Natural killer cell (primary cell): ENCODE measurements around the gene BCOR. TPM values are rescaled to one million over a fixed set of nuclear protein-coding genes. Genes with fewer than 3 reads are reported as not detected.

Source experiments
- ATAC-seq, 3 donors: fragments of 150-1000 bp in 2 of 3; fragments of 200-7000 bp in 1 of 3; cut with Tn5 transposase; 1 replicate in 1 of 3; 2 replicates in 2 of 3; pipeline ENCODE4 v1.10.0; 2021; ENCODE audit warnings: mild to moderate bottlenecking in 2 of 3, moderate library complexity in 2 of 3
- DNase-seq, 2 donors: peaks; one replicate each; pipeline versions ENCODE4 v3.0.0 to v3.0.0-alpha.2; 2013 to 2021; ENCODE audit warnings: mixed read lengths in 1 of 2
- H3K27ac ChIP-seq: one replicate; pipeline ENCODE4 v1.5.1; 2013; ENCODE audit warnings: mild to moderate bottlenecking, low read length
- H3K27me3 ChIP-seq: one replicate; pipeline ENCODE4 v1.6.1; 2013; ENCODE audit warnings: low read length; ENCODE audit not compliant: control insufficient read depth, insufficient read depth
- H3K36me3 ChIP-seq: one replicate; pipeline ENCODE4 v1.6.1; 2013; ENCODE audit warnings: low read length; ENCODE audit not compliant: control insufficient read depth, insufficient read depth
- H3K4me1 ChIP-seq: one replicate; pipeline ENCODE4 v1.6.1; 2013; ENCODE audit warnings: low read length; ENCODE audit not compliant: control insufficient read depth, insufficient read depth
- H3K4me3 ChIP-seq: one replicate; pipeline ENCODE4 v1.5.1; 2013; ENCODE audit warnings: low read length
- H3K9me3 ChIP-seq: one replicate; pipeline ENCODE4 v1.6.1; 2013; ENCODE audit warnings: low read length; ENCODE audit not compliant: control insufficient read depth, insufficient read depth
- H3K27ac Mint-ChIP-seq, 2 donors: one replicate each; pipeline ENCODE4 v1.8.0; 2022; ENCODE audit warnings: mild to moderate bottlenecking in 2 of 2, mixed read lengths in 2 of 2, moderate library complexity in 1 of 2
- H3K27me3 Mint-ChIP-seq, 2 donors: one replicate each; pipeline ENCODE4 v1.8.0; 2022; ENCODE audit warnings: low read depth in 2 of 2, mixed read lengths in 2 of 2
- H3K36me3 Mint-ChIP-seq: one replicate; pipeline ENCODE4 v1.8.0; 2022; ENCODE audit warnings: mixed read lengths
- H3K4me1 Mint-ChIP-seq, 2 donors: one replicate each; pipeline ENCODE4 v1.8.0; 2022; ENCODE audit warnings: mixed read lengths in 2 of 2
- H3K4me3 Mint-ChIP-seq: one replicate; pipeline ENCODE4 v1.8.0; 2022; ENCODE audit warnings: mild to moderate bottlenecking, moderate library complexity, mixed read lengths
- H3K9me3 Mint-ChIP-seq, 2 donors: one replicate each; pipeline ENCODE4 v1.8.0; 2022; ENCODE audit warnings: mixed read lengths in 2 of 2
- WGBS: methylation state at CpG from one replicate; pipeline ENCODE4 v1.1.7; 2013; ENCODE audit warnings: missing lambda C conversion rate; ENCODE audit not compliant: insufficient coverage; 5-methylcytosine and 5-hydroxymethylcytosine counted together
- intact Hi-C: fragments of 100-400 bp; cut with micrococcal nuclease; formaldehyde crosslinking; loops from one replicate; pipeline ENCODE4 v1.14.2; 2022
- total RNA-seq, 4 donors: library from RNA; stranded (reverse); fragments of 120-200 nt in 1 of 4; gene quantifications; one replicate each; pipeline versions ENCODE4 v1.2.3 to v1.2.4, GENCODE V29; 2013 to 2022
- TF ChIP-seq, protein P1 (sequence below): fragments of 200-600 bp; IDR thresholded peaks from one replicate; pipeline ENCODE4 v1.8.0; 2022; ENCODE audit warnings: antibody characterized with exemption

The BCOR gene
- total RNA-seq, 3 donors from 2014 or later (not counting 1 experiment from before 2014, with no cell fraction given): 20.0 to 35.2 (median 29.2) TPM

DNA sequence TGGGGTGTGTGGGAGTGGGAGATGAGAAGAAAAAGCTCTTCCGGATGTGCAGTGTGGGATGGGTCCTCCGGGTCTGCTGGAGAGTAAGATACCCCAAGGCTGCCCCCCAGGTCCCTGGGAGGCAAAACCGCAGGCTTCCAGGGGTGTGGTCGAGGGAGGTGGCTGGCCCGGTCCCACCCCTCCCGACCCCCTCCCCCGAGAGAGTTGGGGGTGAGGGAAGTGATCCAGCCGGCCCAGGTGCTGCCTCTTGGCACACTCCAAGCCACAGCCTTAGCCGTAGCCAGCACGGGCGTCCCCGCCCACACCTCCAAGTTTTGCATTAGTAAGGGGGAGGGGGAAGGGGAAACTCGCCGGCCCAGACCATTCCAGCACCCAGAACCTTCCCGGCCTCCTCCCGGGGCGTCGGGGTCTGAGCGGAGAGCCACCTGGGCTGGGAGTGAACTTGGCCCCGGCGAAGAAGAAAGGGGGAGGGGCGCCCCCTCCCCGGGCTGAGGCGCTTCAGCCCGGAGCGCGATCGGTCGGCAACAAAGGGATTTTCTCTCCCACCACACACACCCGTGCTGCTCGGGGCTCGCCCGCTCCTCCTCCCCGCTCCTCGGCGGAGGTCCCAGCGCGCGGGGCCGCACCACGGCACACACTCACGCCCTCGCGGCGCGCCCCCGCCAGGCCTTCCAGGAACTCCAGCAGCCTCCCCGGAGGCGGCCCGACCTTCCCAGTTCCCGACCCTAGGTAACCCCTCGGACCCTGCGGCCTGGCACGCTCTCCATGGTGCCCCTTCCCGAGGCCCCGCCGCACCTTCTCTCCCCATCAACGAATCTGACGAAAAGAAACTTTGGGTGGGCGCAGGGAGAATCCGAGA, 14.4 kb downstream of the BCOR start:
- WGBS: 4% methylated on average over 49 of the region's 61 CpGs
- Histone ChIP-seq H3K9me3 (no peaks in the 10 kb centered on the region), H3K36me3 (no peaks in the 10 kb centered on the region), H3K27me3 (no peaks in the 10 kb centered on the region), H3K4me3 (peak overlapping the region; percentile 25), H3K27ac (no peak overlapping the region), H3K4me1 (peaks cover 45% of the 10 kb centered on the region)
- Mint-ChIP-seq H3K9me3 (no peaks in the 10 kb centered on the region), H3K27ac (peak overlapping the region in 1 of 2 donors; percentile 69), H3K4me1 (peaks cover 19 to 22% of the 10 kb centered on the region in 2 donors), H3K4me3 (peak overlapping the region; percentile 73), H3K36me3 (no peaks in the 10 kb centered on the region), H3K27me3 (peaks cover 4 to 22% of the 10 kb centered on the region in 2 donors)
- ATAC-seq (peak in 2 of 3 donors; percentile 57 to 72), DNase-seq (peak in 1 of 2 donors; percentile 34)
- TF ChIP-seq, protein P1, sequence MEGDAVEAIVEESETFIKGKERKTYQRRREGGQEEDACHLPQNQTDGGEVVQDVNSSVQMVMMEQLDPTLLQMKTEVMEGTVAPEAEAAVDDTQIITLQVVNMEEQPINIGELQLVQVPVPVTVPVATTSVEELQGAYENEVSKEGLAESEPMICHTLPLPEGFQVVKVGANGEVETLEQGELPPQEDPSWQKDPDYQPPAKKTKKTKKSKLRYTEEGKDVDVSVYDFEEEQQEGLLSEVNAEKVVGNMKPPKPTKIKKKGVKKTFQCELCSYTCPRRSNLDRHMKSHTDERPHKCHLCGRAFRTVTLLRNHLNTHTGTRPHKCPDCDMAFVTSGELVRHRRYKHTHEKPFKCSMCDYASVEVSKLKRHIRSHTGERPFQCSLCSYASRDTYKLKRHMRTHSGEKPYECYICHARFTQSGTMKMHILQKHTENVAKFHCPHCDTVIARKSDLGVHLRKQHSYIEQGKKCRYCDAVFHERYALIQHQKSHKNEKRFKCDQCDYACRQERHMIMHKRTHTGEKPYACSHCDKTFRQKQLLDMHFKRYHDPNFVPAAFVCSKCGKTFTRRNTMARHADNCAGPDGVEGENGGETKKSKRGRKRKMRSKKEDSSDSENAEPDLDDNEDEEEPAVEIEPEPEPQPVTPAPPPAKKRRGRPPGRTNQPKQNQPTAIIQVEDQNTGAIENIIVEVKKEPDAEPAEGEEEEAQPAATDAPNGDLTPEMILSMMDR: no peak
- intact Hi-C loops: loop anchor here (10.0 kb wide), 1 partner anchor 269 kb away; no protein-coding TSS in a partner anchor

DNA sequence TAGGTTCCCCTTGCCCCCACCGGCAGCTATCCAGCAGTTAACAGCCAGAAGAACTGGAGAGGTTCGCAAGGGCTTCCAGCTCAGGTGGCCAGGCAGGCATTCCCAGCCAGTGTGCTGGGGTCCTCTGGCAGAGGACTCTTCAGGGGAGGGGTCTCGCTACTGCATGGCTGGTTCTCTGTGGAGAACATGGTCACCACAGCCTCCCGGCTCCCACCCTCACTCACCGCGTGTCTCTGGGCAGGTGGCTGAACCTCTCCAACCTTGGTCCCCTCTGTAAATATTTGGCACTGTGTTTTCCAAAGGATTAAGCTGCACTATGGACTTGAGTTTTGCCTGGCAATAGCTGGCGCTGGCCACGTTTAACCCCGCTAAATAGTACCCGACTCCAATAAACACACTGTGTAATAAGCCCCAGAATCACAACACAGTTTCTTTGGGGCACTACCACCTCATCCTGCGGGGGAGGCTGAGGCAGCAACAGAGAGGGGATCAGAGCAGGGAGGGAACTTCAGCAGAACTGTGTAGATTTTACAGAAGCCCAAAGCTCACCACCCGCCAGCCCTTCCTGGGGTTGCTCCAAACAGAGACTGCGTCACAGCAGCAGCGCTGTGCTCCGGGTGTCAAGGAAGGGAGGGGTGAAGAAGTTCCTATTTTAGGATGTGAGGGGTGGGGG, 15.2 kb downstream of the BCOR start:
- DNase-seq (peak in 1 of 2 donors; percentile 30), ATAC-seq (peak in 1 of 3 donors; percentile 27)
- no peak overlapping the region for H3K4me3 ChIP-seq
- H3K27me3 ChIP-seq: no peaks in the 10 kb centered on the region
- Mint-ChIP-seq H3K27ac (no peak overlapping the region), H3K36me3 (no peaks in the 10 kb centered on the region), H3K4me3 (peak overlapping the region; percentile 31), H3K27me3 (peaks cover 4 to 22% of the 10 kb centered on the region in 2 donors), H3K4me1 (peaks cover 19 to 27% of the 10 kb centered on the region in 2 donors), H3K9me3 (no peaks in the 10 kb centered on the region)
- TF ChIP-seq, protein P1: no peak
- peaks cover 43% of the 10 kb centered on the region for H3K4me1 ChIP-seq
- intact Hi-C loops: loop anchor here (10.0 kb wide), 1 partner anchor 268 kb away; no protein-coding TSS in a partner anchor
- 74% methylated on average over 14 of the region's 15 CpGs for whole genome bisulfite sequencing
- H3K9me3 ChIP-seq: no peaks in the 10 kb centered on the region
- H3K27ac ChIP-seq: no peak overlapping the region
- no peaks in the 10 kb centered on the region for H3K36me3 ChIP-seq

DNA sequence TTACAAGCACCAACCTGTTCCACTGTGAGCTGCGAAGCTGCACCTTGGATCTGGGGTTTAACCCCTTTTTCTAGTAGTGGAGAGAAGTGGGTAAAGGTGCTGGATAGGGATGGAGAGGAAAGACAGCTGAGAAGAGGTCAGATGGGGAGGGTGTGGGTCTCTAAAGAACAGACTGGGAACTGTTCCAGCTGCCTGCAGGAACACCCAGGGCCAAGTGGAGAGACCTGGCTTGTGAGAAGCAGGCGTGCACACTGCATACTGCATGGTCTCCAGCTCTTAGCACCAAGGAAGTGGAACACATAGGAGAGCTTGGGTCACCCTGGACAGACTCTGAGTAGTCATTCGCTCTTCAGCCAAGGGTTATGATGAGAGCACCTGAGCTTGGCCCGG, 16.1 kb downstream of the BCOR start:
- DNase-seq: no peak
- no peak for ATAC-seq
- Histone ChIP-seq H3K4me1 (peaks cover 40% of the 10 kb centered on the region), H3K27me3 (no peaks in the 10 kb centered on the region), H3K27ac (no peak overlapping the region), H3K36me3 (no peaks in the 10 kb centered on the region), H3K4me3 (no peak overlapping the region), H3K9me3 (no peaks in the 10 kb centered on the region)
- Mint-ChIP-seq H3K4me3 (no peak overlapping the region), H3K27ac (no peak overlapping the region), H3K4me1 (peaks cover 19% of the 10 kb centered on the region in 2 donors), H3K36me3 (no peaks in the 10 kb centered on the region), H3K9me3 (no peaks in the 10 kb centered on the region), H3K27me3 (peaks cover 4 to 13% of the 10 kb centered on the region in 2 donors)
- 98% methylated on average over 3 of the region's 4 CpGs for WGBS
- TF ChIP-seq, protein P1: no peak
- intact Hi-C loops: loop anchor here (10.0 kb wide), 1 partner anchor 267 kb away; no protein-coding TSS in a partner anchor
